SK-N-SH treated with all-trans-retinoic acid at 6 μM for 48 hours (cell line): ENCODE data around the gene EPB41.

Experiments used
- ESRRG ChIP-seq: fragments of 250-450 bp; sonication (Bioruptor Pico); IDR thresholded peaks from 2 replicates; pipeline ENCODE4 v1.6.1; 2021; ENCODE audit warnings: mild to moderate bottlenecking
- PATZ1 ChIP-seq: fragments of 250-450 bp; sonication (Bioruptor Pico); IDR thresholded peaks from 2 replicates; pipeline ENCODE4 v1.8.0; 2020; ENCODE audit warnings: mild to moderate bottlenecking, moderate library complexity, borderline replicate concordance
- ZC3H10 ChIP-seq: fragments of 250-450 bp; sonication (Bioruptor Pico); IDR thresholded peaks from 2 replicates; pipeline ENCODE4 v1.5.1; 2021; ENCODE audit warnings: mild to moderate bottlenecking, moderate library complexity
- ZFP3 ChIP-seq: fragments of 250-450 bp; sonication (Bioruptor Pico); IDR thresholded peaks from 2 replicates; pipeline ENCODE4 v1.5.0; 2020; ENCODE audit warnings: mild to moderate bottlenecking, moderate library complexity
- ZFP30 ChIP-seq: fragments of 450-650 bp; formaldehyde crosslinking; IDR thresholded peaks from 2 replicates; pipeline ENCODE4 v1.5.0; 2022; ENCODE audit warnings: mild to moderate bottlenecking, moderate library complexity
- ZNF565 ChIP-seq: fragments of 450-650 bp; formaldehyde crosslinking; conservative IDR thresholded peaks from 2 replicates; pipeline ENCODE4 v1.5.0; 2020; ENCODE audit warnings: low read depth, mild to moderate bottlenecking, moderate library complexity

- TF ChIP-seq ZFP3 (CRISPR knock-in tag) (no peak), ZNF565 (CRISPR knock-in tag) (no peak), ESRRG (CRISPR knock-in tag) (no peak), PATZ1 (CRISPR knock-in tag) (no peak), ZC3H10 (no peak), ZFP30 (no peak)
Observed at GRCh38 chr1:29099286-29099685, 184.9 kb downstream of the EPB41 start.
